Stomach (tissue), 4 donors: Measurements from ENCODE around the gene CRYGS.

Experiments
- CTCF ChIP-seq, 7 experiments: fragments of 450-650 bp in 4 of 7; fragments of 200-600 bp in 3 of 7; sonication (generic) in 3 of 7; IDR thresholded peaks; one replicate each; pipeline ENCODE4 v1.5.1; 2016 to 2019; ENCODE audit warnings: antibody characterized with exemption in 7 of 7, control low read depth in 2 of 7, mild to moderate bottlenecking in 1 of 7
- EP300 ChIP-seq: sonication (generic); formaldehyde crosslinking; IDR thresholded peaks from one replicate; pipeline ENCODE4 v1.6.1; 2017; ENCODE audit warnings: antibody characterized with exemption
- POLR2A ChIP-seq, 4 donors: fragments of 450-650 bp; IDR thresholded peaks; one replicate each; pipeline ENCODE4 v1.6.1; 2016; ENCODE audit warnings: antibody characterized with exemption in 4 of 4, control low read depth in 2 of 4, mild to moderate bottlenecking in 1 of 4, moderate library complexity in 1 of 4
- POLR2AphosphoS5 ChIP-seq, 3 donors: sonication (generic); formaldehyde crosslinking; IDR thresholded peaks; one replicate each; pipeline ENCODE4 v1.6.1; 2016; ENCODE audit warnings: antibody characterized with exemption in 3 of 3

- no peak for TF ChIP-seq CTCF (IDR thresholded peaks at IDR 0.05)
- no peak for TF ChIP-seq POLR2A (IDR thresholded peaks at IDR 0.05)
- no peak for TF ChIP-seq POLR2AphosphoS5 (IDR thresholded peaks at IDR 0.05)
- no peak for TF ChIP-seq EP300
Observed at GRCh38 chr3:186564586-186564985, 20.4 kb upstream of the CRYGS start.
